GM18526 (cell line): Measurements from ENCODE around the gene RAC2.

ENCODE experiments used
- POLR2A ChIP-seq: IDR thresholded peaks from 3 replicates; pipeline ENCODE4 v1.6.1; 2011; ENCODE audit not compliant: insufficient read length; ENCODE audit errors: extremely low read depth

Gene RAC2

GRCh38 chr22:37187552-37187890 is 56.5 kb downstream of the RAC2 start:
- no peak for TF ChIP-seq POLR2A

DNA sequence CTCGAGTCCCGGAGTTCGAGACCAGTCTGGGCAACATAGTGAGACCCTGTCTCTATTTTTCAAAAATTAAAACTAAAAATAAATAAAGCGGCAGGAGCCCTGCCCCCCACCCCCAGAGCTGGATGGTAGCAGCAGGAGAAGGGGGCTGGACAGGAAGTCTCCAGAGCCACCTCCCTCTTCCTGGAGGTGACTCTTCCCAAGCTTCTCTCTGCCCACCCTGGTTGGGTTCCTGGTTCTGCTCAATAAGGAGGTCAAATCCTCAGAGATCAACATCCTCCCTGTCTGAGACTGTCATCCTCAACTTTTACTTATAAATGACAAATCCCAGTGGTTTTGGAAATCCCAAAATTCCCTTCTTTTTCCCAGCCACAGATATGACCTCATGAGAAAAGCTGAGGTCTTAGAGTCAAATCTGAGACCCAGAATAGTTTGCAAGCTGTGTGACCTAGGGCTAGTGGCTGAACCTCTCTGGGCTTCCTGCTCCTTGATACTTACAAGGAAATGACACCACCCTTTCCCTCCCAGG is 57.0 kb downstream of the RAC2 start:
- no peak for TF ChIP-seq POLR2A

GRCh38 chr22:37186228-37186996 is 57.7 kb downstream of the RAC2 start:
- no peak for TF ChIP-seq POLR2A

DNA sequence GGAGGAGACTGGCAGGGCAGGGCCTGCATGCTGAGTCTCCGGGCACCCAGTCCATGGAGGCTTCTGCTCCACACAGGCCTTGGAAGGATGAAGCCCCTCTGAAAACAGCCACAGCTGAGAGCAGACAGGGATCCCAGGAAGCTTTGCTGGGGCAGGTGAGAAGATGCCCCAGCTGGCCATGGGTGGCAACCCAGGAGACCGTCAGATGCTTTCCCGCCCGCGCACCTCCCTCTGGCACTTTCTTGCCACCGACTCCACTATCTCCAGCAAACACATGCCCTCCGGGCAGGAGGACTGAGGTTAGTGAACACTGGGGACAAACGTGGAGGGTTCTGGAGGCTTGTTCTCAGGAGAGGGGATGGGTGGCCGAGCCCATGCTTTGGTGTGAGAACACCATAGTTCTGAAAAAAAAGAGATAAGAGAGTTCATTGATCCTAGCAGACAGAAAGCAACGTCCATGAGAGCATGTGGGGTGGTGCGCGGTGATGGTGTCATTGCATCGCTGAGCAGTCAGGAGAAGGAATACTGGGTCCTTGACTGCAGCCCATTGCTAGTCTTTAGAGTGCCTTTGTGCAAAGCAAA is 58.3 kb downstream of the RAC2 start:
- no peak for TF ChIP-seq POLR2A

- no peak for TF ChIP-seq POLR2A
These were observed 59.1 kb downstream of the RAC2 start for GRCh38 chr22:37184816-37185541.

DNA sequence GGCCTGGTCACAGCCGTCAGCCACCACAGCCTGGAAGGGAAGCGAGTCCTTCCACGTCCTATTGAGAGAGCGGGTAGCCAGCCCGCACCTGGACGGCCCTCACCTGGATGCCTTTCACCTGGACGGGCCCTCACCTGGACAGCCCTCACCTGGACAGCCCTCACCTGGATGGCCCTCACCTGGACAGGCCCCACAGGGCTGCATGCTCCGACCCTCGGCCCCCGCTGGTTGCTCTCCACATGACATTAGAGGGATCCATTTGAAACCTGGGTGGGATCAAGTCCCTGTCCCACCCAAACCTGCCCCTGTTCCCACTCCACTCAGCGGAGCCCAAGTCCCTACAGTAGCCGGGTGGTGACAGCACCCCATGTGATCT is 59.7 kb downstream of the RAC2 start:
- no peak for TF ChIP-seq POLR2A

GRCh38 chr22:37183432-37184379 is 60.4 kb downstream of the RAC2 start:
- no peak for TF ChIP-seq POLR2A

- no peak for TF ChIP-seq POLR2A
These were observed 61.2 kb downstream of the RAC2 start for GRCh38 chr22:37182949-37183245.

DNA sequence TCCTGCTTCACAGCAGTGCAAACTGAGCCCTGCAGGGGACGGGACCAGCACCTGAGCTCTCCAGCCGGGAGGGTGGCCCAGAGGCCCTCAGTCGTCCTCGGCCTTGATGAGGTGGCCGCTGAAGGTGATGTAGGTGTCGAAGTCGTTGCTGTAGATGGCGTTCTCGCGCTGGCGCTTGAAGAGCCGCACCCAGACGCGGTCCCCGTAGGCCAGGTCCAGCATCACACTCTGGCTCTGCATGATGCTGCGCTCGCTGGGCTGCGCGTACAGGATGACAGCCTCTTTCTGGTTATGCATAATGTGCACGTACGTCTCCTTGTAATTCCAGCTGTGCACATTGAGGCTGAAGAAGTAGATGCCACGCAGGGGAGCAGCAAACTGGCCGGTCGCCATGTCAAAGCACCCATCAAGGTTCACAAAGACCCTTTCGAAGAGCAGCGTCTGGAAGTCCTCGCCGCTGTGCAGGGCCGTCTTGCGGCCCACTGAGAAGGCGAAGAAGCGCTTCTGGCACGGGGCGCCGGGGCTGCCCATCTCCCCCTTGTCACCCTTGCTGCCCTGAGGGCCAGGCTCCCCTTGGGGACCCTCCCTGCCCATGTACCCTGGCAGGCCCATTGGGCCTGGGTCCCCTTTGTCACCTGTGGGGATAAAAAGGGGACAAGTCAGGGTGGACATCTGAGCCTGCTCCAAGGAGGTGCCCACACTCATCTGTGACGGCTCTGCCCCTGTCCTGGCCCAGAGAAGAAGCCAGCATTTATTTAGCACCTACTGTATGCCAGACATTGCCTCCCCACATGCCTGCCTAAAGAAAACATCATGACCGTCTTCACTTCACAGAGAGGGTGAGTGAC is 61.7 kb downstream of the RAC2 start:
- TF ChIP-seq POLR2A: no peak

GRCh38 chr22:37181681-37182080 is 62.4 kb downstream of the RAC2 start:
- TF ChIP-seq POLR2A: no peak

- no peak for TF ChIP-seq POLR2A
These were observed 63.4 kb downstream of the RAC2 start for GRCh38 chr22:37180531-37181231.

GRCh38 chr22:37179622-37180420 is 64.2 kb downstream of the RAC2 start:
- no peak for TF ChIP-seq POLR2A

DNA sequence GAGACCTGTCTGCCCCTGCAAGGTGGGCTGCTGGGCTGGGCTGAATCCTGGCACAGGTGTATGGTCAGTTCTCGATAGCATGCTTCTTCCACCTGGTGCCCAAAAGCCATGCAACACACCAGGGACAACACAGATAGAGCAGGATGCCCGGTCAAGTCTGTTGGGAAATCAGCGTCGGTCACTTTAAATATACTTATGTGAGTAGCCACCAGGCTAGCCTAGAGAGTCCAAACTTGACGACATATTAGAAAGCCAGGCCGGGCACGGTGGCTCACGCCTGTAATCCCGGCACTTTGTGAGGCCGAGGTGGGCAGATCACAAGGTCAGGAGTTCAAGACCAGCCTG is 65.0 kb downstream of the RAC2 start:
- no peak for TF ChIP-seq POLR2A
